HL-60 (cell line): Measurements from ENCODE around the gene SDC1.

Source experiments
- DNase-seq, 2 experiments: peaks; one replicate each; pipeline ENCODE4 v3.0.0-alpha.2; 2010 to 2020; ENCODE audit warnings: low read depth in 1 of 2, low spot score in 1 of 2
- H3K27ac ChIP-seq: fragments of 250-450 bp; sonication (Bioruptor Pico); replicated peaks from 2 replicates; pipeline ENCODE4 v1.5.1; 2020; ENCODE audit warnings: mild to moderate bottlenecking, moderate library complexity
- H3K27me3 ChIP-seq: fragments of 250-450 bp; sonication (Bioruptor Pico); 2 replicates; pipeline ENCODE4 v1.5.1; 2021; ENCODE audit warnings: mild to moderate bottlenecking, moderate library complexity; ENCODE audit not compliant: insufficient read depth, poor library complexity, severe bottlenecking
- H3K4me3 ChIP-seq: replicated peaks from 2 replicates; pipeline ENCODE4 v1.5.1; 2011; ENCODE audit warnings: mild to moderate bottlenecking, control low read depth, low read length; ENCODE audit not compliant: insufficient read depth
- CTCF ChIP-seq: IDR thresholded peaks from one replicate; pipeline ENCODE4 v1.5.1; 2011; ENCODE audit warnings: low read length, control low read depth, inconsistent platforms; ENCODE audit not compliant: insufficient read depth
- GABPA ChIP-seq: IDR thresholded peaks from 2 replicates; pipeline ENCODE4 v1.6.1; 2012; ENCODE audit warnings: low read depth
- POLR2AphosphoS5 ChIP-seq: IDR thresholded peaks from 2 replicates; pipeline ENCODE4 v1.6.1; 2012; ENCODE audit warnings: low read depth
- REST ChIP-seq: IDR thresholded peaks from 2 replicates; pipeline ENCODE4 v1.6.1; 2012; ENCODE audit warnings: low read depth; ENCODE audit not compliant: insufficient replicate concordance
- SPI1 ChIP-seq: IDR thresholded peaks from 2 replicates; pipeline ENCODE4 v1.6.1; 2012; ENCODE audit warnings: low read depth, mild to moderate bottlenecking, borderline replicate concordance

SDC1 gene

GRCh38 chr2:20168727-20169696 is 55.9 kb downstream of the SDC1 start:
- no peak overlapping the region for H3K4me3 ChIP-seq

GRCh38 chr2:20168048-20168726 is 56.7 kb downstream of the SDC1 start:
- TF ChIP-seq CTCF: no peak
- TF ChIP-seq GABPA: no peak
- TF ChIP-seq SPI1: no peak
- TF ChIP-seq POLR2AphosphoS5: no peak
- TF ChIP-seq REST: no peak
- DNase-seq: no peak
- Histone ChIP-seq H3K27me3 (no peaks in the 10 kb centered on the region), H3K4me3 (no peak overlapping the region), H3K27ac (no peak overlapping the region)

More at GRCh38 chr2:20168727-20169696, 55.9 kb downstream of the SDC1 start:
- H3K27ac ChIP-seq: no peak overlapping the region
- DNase-seq: no peak
- no peak for TF ChIP-seq SPI1
- no peak for TF ChIP-seq REST
- no peak for TF ChIP-seq POLR2AphosphoS5
- TF ChIP-seq GABPA: no peak
- no peak for TF ChIP-seq CTCF
- H3K27me3 ChIP-seq: no peaks in the 10 kb centered on the region

GRCh38 chr2:20167356-20167755 is 57.6 kb downstream of the SDC1 start:
- Histone ChIP-seq H3K27me3 (no peaks in the 10 kb centered on the region), H3K27ac (no peak overlapping the region), H3K4me3 (no peak overlapping the region)
- DNase-seq: no peak
- TF ChIP-seq CTCF: no peak
- no peak for TF ChIP-seq REST
- no peak for TF ChIP-seq POLR2AphosphoS5
- no peak for TF ChIP-seq SPI1
- TF ChIP-seq GABPA: no peak
